ENCODE measurements around the gene FAM222B.
A peak's percentile ranks its signal among the peaks of the same experiment; 100 is the strongest.

The FAM222B gene

GRCh38 chr17:28747051-28747691, 95.4 kb downstream of the FAM222B start:
- H3K4me3 ChIP-seq (ENCODE audit: low read length) = peak overlapping the region; percentile 88
- TF ChIP-seq CTCF (IDR thresholded peaks at IDR 0.05; ENCODE audit: insufficient read depth, low read depth, low read length, missing control alignments) = no peak
- DNase-seq (ENCODE audit: low read depth) = peak; percentile 71

GRCh38 chr17:28746611-28747050, 96.0 kb downstream of the FAM222B start:
- TF ChIP-seq CTCF (IDR thresholded peaks at IDR 0.05; ENCODE audit: insufficient read depth, low read depth, low read length, missing control alignments) = no peak
- DNase-seq (ENCODE audit: low read depth) = no peak
- H3K4me3 ChIP-seq (ENCODE audit: low read length) = peak overlapping the region; percentile 88

- no peak for TF ChIP-seq CTCF (IDR thresholded peaks at IDR 0.05; ENCODE audit: insufficient read depth, low read depth, low read length, missing control alignments)
- peak overlapping the region; percentile 88 for H3K4me3 ChIP-seq (ENCODE audit: low read length)
- DNase-seq (ENCODE audit: low read depth) = peak; percentile 96
Measured at GRCh38 chr17:28745786-28746411, 96.7 kb downstream of the FAM222B start.

DNA sequence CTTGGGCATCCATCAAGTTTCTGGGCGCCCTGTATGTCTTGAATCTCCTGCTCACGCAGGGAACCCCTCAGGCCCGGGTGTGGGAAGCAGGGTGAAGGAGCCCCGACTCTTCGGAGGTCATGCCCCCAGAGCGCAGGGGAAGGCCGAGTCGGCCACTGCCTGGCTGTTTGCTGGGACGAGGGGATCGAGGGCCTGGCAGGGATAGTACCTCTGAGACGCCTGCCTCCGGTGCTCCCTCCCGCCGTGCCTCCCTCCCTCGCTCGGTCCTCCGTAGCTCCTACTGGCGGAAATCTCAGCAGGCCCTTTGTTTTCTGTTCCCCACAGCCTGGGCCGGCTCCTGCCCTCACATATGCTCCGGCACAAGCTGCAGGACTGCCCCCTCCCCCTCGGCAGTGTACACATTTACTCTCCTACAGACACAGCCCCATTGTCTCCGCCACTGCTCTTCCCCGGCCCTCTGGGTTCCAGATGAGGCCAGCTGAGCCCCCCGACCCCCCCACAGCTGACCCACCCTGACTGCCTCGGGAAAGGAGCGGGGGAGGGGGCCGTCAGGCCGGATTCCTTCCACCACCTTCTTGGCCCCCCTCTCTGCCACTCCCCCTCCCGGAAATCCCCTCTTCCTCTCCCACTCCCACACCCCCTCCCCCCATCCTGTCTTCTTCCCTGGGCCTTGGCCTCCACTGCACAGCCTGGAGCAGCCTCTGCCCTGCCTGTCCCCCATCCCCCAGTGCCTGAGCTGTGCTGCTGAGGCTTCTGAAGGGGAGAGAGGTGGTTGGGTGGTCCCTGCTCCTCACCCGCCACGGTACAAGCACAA, 97.4 kb downstream of the FAM222B start:
- peak; percentile 62 for DNase-seq (ENCODE audit: low read depth)
- peak; percentile 4 for TF ChIP-seq CTCF (IDR thresholded peaks at IDR 0.05; ENCODE audit: insufficient read depth, low read depth, low read length, missing control alignments)
- peak overlapping the region; percentile 88 for H3K4me3 ChIP-seq (ENCODE audit: low read length)

GRCh38 chr17:28744104-28744971, 98.3 kb downstream of the FAM222B start:
- no peak for TF ChIP-seq CTCF (IDR thresholded peaks at IDR 0.05; ENCODE audit: insufficient read depth, low read depth, low read length, missing control alignments)
- peak; percentile 37 for DNase-seq (ENCODE audit: low read depth)
- peak overlapping the region; percentile 88 for H3K4me3 ChIP-seq (ENCODE audit: low read length)

Measured in epithelial cell of esophagus (primary cell).